Measurements from ENCODE around the gene INSYN1. TPM values are rescaled to one million over a fixed set of nuclear protein-coding genes. Genes with fewer than 3 reads are reported as not detected.
"Not testable (repeated sequence)": the region's sequence is repeated elsewhere in the genome, so short reads cannot be mapped to it uniquely, and the experiment has no call there.

Gene INSYN1
- total RNA-seq, 1 experiment from 2014 or later, result not detected

DNA sequence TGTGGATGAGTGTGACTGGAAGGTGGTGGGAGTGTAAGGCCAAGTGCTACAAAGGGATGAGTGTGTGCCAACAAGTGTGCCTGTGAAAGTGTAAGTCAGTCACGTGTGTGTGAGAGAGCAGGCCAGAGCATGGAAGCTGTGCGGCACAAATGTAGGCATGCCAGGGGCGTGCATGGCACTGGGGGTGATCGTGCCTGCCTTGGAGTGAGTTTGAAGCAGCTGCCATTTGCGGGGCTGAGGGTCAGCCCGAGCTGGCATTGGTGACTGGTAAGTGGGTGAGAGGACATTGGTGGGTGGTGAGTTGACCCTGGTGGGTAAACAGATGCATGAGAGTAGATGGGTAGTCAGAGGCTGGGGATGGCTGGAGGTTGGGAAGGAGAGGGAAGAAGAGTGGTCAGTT lies 44.5 kb downstream of the INSYN1 start:
- intact Hi-C loops (cut with micrococcal nuclease; ENCODE audit: unreplicated experiment), result no loop called here
- H3K4me3 Mint-ChIP-seq (ENCODE audit: low read depth, unreplicated experiment), result no peak overlapping the region
- no peak for TF ChIP-seq CTCF (IDR thresholded peaks at IDR 0.05; ENCODE audit: unreplicated experiment)
- DNase-seq, result no peak
- H3K36me3 Mint-ChIP-seq (ENCODE audit: insufficient read depth, unreplicated experiment), result peaks cover 12% of the 10 kb centered on the region
- no peaks in the 10 kb centered on the region for H3K9me3 Mint-ChIP-seq (ENCODE audit: low read depth, unreplicated experiment)
- BruUV-seq (replicated peaks), result no TSS peak
- no peaks in the 10 kb centered on the region for H3K4me1 Mint-ChIP-seq (ENCODE audit: low read depth, unreplicated experiment)
- no peak overlapping the region for H3K27ac Mint-ChIP-seq (ENCODE audit: unreplicated experiment)
- CTCF ChIA-PET, result no interaction called here
- no peaks in the 10 kb centered on the region for H3K27me3 Mint-ChIP-seq (ENCODE audit: unreplicated experiment)

GRCh38 chr15:73704869-73705645 lies 48.1 kb downstream of the INSYN1 start:
- no peaks in the 10 kb centered on the region for H3K27me3 Mint-ChIP-seq (ENCODE audit: unreplicated experiment)
- peak; percentile 74 for DNase-seq
- H3K4me3 Mint-ChIP-seq (ENCODE audit: low read depth, unreplicated experiment), result no peak overlapping the region
- CTCF ChIA-PET, result interaction anchor here (0.6 to 2.3 kb wide), 15 partner anchors 9 to 464 kb away, joined by 3 to 18 read pairs (median 4); partner anchors contain the start of gene NPTN
- peaks cover 4% of the 10 kb centered on the region for H3K36me3 Mint-ChIP-seq (ENCODE audit: insufficient read depth, unreplicated experiment)
- H3K9me3 Mint-ChIP-seq (ENCODE audit: low read depth, unreplicated experiment), result no peaks in the 10 kb centered on the region
- no TSS peak for BruUV-seq (replicated peaks)
- H3K27ac Mint-ChIP-seq (ENCODE audit: unreplicated experiment), result no peak overlapping the region
- intact Hi-C loops (cut with micrococcal nuclease; ENCODE audit: unreplicated experiment), result no loop called here
- no peaks in the 10 kb centered on the region for H3K4me1 Mint-ChIP-seq (ENCODE audit: low read depth, unreplicated experiment)
- peak; percentile 81 for TF ChIP-seq CTCF (IDR thresholded peaks at IDR 0.05; ENCODE audit: unreplicated experiment)

GRCh38 chr15:73704142-73704868 lies 48.8 kb downstream of the INSYN1 start:
- DNase-seq; H3K27me3 Mint-ChIP-seq (ENCODE audit: unreplicated experiment); H3K9me3 Mint-ChIP-seq (ENCODE audit: low read depth, unreplicated experiment); H3K36me3 Mint-ChIP-seq (ENCODE audit: insufficient read depth, unreplicated experiment); intact Hi-C loops (cut with micrococcal nuclease; ENCODE audit: unreplicated experiment); H3K4me3 Mint-ChIP-seq (ENCODE audit: low read depth, unreplicated experiment); H3K4me1 Mint-ChIP-seq (ENCODE audit: low read depth, unreplicated experiment); H3K27ac Mint-ChIP-seq (ENCODE audit: unreplicated experiment); BruUV-seq (replicated peaks): not testable (repeated sequence)
- CTCF ChIA-PET, result interaction anchor here (0.6 to 2.3 kb wide), 14 partner anchors 8 to 463 kb away, joined by 3 to 18 read pairs (median 4); partner anchors contain the start of gene NPTN

DNA sequence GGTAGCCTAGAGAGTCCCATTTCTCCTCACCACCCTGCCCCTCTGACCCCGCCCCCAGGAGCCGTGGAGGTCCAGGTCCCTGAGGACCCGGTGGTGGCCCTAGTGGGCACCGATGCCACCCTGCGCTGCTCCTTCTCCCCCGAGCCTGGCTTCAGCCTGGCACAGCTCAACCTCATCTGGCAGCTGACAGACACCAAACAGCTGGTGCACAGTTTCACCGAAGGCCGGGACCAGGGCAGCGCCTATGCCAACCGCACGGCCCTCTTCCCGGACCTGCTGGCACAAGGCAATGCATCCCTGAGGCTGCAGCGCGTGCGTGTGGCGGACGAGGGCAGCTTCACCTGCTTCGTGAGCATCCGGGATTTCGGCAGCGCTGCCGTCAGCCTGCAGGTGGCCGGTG lies 49.5 kb downstream of the INSYN1 start:
- H3K27ac Mint-ChIP-seq (ENCODE audit: unreplicated experiment); H3K27me3 Mint-ChIP-seq (ENCODE audit: unreplicated experiment); H3K9me3 Mint-ChIP-seq (ENCODE audit: low read depth, unreplicated experiment); BruUV-seq (replicated peaks); H3K36me3 Mint-ChIP-seq (ENCODE audit: insufficient read depth, unreplicated experiment); H3K4me3 Mint-ChIP-seq (ENCODE audit: low read depth, unreplicated experiment); DNase-seq; H3K4me1 Mint-ChIP-seq (ENCODE audit: low read depth, unreplicated experiment); intact Hi-C loops (cut with micrococcal nuclease; ENCODE audit: unreplicated experiment): not testable (repeated sequence)
- CTCF ChIA-PET, result interaction anchor here (1.1 to 2.3 kb wide), 3 partner anchors 26 to 143 kb away, joined by 3 to 15 read pairs (median 14); no protein-coding TSS in a partner anchor

DNA sequence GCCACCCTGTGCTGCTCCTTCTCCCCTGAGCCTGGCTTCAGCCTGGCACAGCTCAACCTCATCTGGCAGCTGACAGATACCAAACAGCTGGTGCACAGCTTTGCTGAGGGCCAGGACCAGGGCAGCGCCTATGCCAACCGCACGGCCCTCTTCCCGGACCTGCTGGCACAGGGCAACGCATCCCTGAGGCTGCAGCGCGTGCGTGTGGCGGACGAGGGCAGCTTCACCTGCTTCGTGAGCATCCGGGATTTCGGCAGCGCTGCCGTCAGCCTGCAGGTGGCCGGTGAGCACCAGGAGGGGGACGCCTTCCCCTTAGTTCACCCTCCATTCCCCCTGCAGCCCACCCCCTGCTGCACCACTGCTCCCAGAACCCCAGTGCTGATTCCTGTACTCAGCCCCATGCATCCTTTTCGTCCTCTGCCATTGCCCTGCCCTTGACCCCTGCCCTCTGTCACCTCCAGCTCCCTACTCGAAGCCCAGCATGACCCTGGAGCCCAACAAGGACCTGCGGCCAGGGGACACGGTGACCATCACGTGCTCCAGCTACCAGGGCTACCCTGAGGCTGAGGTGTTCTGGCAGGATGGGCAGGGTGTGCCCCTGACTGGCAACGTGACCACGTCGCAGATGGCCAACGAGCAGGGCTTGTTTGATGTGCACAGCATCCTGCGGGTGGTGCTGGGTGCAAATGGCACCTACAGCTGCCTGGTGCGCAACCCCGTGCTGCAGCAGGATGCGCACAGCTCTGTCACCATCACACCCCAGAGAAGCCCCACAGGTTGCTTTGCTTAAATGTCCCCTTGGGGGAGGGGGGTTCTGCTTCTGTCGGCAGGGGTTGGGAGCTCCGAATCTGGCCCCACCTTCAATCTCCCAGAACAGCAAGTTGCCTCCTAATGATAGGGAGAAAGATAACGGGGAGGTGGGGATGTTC lies 50.6 kb downstream of the INSYN1 start:
- H3K9me3 Mint-ChIP-seq (ENCODE audit: low read depth, unreplicated experiment); H3K4me1 Mint-ChIP-seq (ENCODE audit: low read depth, unreplicated experiment); H3K27ac Mint-ChIP-seq (ENCODE audit: unreplicated experiment); H3K36me3 Mint-ChIP-seq (ENCODE audit: insufficient read depth, unreplicated experiment); H3K27me3 Mint-ChIP-seq (ENCODE audit: unreplicated experiment); H3K4me3 Mint-ChIP-seq (ENCODE audit: low read depth, unreplicated experiment); intact Hi-C loops (cut with micrococcal nuclease; ENCODE audit: unreplicated experiment); DNase-seq; BruUV-seq (replicated peaks): not testable (repeated sequence)
- TF ChIP-seq CTCF (IDR thresholded peaks at IDR 0.05; ENCODE audit: unreplicated experiment), result peak; percentile 22
- CTCF ChIA-PET, result interaction anchor here (1.1 to 6.4 kb wide), 2 partner anchors 66 to 67 kb away, joined by 3 to 52 read pairs; no protein-coding TSS in a partner anchor
